Thyroid gland (tissue), 4 donors: ENCODE results near the gene SHE. TPM values are rescaled to one million over a fixed set of nuclear protein-coding genes. Genes with fewer than 3 reads are reported as not detected.

Source experiments
- DNase-seq, 2 donors: peaks; one replicate each; pipeline ENCODE4 v3.0.0-alpha.2; 2019
- H3K27ac ChIP-seq, 3 donors: fragments of 200-600 bp; sonication (generic); 1 replicate in 2 of 3; 2 replicates in 1 of 3; pipeline ENCODE4 v1.5.1; 2016 to 2019; ENCODE audit warnings: mild to moderate bottlenecking in 1 of 3, moderate library complexity in 1 of 3
- H3K27me3 ChIP-seq: fragments of 200-600 bp; sonication (generic); one replicate; pipeline ENCODE4 v1.5.1; 2019
- H3K36me3 ChIP-seq, 2 donors: fragments of 200-600 bp; sonication (generic); one replicate each; pipeline ENCODE4 v1.5.1; 2016 to 2019
- H3K4me1 ChIP-seq, 2 donors: fragments of 200-600 bp; sonication (generic); one replicate each; pipeline ENCODE4 v1.5.1; 2017 to 2019
- H3K4me3 ChIP-seq, 3 donors: fragments of 200-600 bp; sonication (generic); replicated peaks in 1 of 3; 1 replicate in 2 of 3; 2 replicates in 1 of 3; pipeline ENCODE4 v1.5.1; 2016; ENCODE audit warnings: mild to moderate bottlenecking in 1 of 3
- H3K9me3 ChIP-seq: fragments of 200-600 bp; sonication (generic); one replicate; pipeline ENCODE4 v1.5.1; 2017
- POLR2A ChIP-seq, 2 donors: fragments of 450-650 bp; IDR thresholded peaks; one replicate each; pipeline ENCODE4 v1.6.1; 2017; ENCODE audit warnings: antibody characterized with exemption in 2 of 2, mild to moderate bottlenecking in 2 of 2, moderate library complexity in 1 of 2
- WGBS, 2 donors: methylation state at CpG; one replicate each; pipeline ENCODE4 v1.1.5; 2017; 5-methylcytosine and 5-hydroxymethylcytosine counted together
- intact Hi-C: fragments of 100-400 bp; cut with DNase I; formaldehyde crosslinking; loops from one replicate; pipeline ENCODE4 v1.15.1; 2023
- total RNA-seq, 4 donors: library from RNA; depleted of rRNA; stranded (reverse); fragments of >200 nt; gene quantifications; one replicate each; pipeline ENCODE4 v1.2.3, GENCODE V29; 2016
- TF ChIP-seq, protein P1 (sequence below), 6 experiments: fragments of 200-600 bp in 3 of 6; fragments of 450-650 bp in 3 of 6; sonication (generic) in 3 of 6; IDR thresholded peaks; one replicate each; pipeline ENCODE4 v1.5.1; 2016 to 2019; ENCODE audit warnings: antibody characterized with exemption in 6 of 6, mild to moderate bottlenecking in 2 of 6, inconsistent platforms in 1 of 6, moderate library complexity in 1 of 6

Gene SHE
- total RNA-seq, 4 donors from 2014 or later, result 35.8 to 56.0 (median 43.0) TPM

DNA sequence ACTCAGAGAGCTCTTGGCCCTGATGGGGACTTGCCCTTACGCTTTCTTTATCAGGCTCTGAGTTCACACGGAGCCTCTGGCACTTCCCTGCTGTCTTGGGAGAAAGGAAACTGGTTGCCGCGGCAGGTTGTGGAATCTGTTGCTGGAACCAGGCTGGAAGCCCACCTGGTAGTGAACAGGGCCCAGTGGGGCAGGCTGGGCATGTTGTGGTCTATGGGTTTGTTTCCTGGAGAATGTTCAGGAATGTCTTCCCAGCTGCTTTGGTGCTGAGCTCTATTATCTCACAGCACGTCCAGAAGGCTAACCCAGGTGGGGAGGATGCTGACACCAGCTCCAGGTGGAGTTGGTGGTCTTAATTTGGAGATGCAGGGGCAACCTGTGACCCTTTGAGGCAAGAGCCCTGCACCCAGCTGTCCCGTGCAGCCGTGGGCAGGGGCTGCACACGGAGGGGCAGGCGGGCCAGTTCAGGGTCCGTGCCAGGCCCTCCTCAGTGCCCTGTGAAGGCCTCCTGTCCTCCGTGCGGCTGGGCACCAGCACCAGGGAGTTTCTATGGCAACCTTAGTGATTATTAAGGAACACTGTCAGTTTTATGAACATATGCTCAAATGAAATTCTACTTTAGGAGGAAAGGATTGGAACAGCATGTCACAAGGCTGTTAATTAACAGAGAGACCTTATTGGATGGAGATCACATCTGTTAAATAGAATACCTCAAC lies 33.5 kb downstream of the SHE start:
- Histone ChIP-seq H3K4me1 (peaks cover 13 to 16% of the 10 kb centered on the region in 2 donors), H3K27me3 (no peaks in the 10 kb centered on the region), H3K36me3 (no peaks in the 10 kb centered on the region), H3K9me3 (no peaks in the 10 kb centered on the region), H3K4me3 (no peak overlapping the region), H3K27ac (no peak overlapping the region)
- TF ChIP-seq, protein P1, sequence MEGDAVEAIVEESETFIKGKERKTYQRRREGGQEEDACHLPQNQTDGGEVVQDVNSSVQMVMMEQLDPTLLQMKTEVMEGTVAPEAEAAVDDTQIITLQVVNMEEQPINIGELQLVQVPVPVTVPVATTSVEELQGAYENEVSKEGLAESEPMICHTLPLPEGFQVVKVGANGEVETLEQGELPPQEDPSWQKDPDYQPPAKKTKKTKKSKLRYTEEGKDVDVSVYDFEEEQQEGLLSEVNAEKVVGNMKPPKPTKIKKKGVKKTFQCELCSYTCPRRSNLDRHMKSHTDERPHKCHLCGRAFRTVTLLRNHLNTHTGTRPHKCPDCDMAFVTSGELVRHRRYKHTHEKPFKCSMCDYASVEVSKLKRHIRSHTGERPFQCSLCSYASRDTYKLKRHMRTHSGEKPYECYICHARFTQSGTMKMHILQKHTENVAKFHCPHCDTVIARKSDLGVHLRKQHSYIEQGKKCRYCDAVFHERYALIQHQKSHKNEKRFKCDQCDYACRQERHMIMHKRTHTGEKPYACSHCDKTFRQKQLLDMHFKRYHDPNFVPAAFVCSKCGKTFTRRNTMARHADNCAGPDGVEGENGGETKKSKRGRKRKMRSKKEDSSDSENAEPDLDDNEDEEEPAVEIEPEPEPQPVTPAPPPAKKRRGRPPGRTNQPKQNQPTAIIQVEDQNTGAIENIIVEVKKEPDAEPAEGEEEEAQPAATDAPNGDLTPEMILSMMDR (IDR thresholded peaks at IDR 0.05), result no peak
- no peak for TF ChIP-seq POLR2A (IDR thresholded peaks at IDR 0.05)
- DNase-seq, result no peak
- 83 to 84% methylated on average over 7 to 12 of the region's 12 CpGs for WGBS, 2 donors
- intact Hi-C loops, result no loop called here

DNA sequence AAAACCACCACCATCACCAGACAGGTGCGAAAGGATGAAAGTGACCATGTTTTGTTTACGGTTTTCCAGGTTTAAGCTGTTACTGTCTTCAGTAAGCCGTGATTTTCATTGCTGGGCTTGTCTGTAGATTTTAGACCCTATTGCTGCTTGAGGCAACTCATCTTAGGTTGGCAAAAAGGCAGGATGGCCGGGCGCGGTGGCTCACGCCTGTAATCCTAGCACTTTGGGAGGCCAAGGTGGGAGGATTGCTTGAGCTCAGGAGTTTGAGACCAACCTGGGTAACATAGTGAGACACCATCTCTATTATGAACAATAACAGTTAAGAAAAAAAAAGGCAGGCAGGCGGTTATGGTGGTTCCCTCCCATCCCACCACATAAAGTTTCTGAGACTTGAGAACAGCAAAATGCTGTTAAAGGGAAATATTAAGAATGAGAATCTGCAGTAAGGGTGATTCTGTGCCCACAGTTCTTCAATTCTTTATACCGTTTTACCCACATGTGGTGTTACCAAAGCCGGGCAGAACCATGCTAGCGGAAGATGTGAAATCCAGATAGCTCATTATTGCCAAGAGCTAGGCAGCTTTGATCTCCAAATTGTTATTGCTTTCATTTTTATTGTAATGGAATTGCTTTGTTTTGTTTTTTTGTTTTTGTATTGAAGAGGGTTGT lies 34.6 kb downstream of the SHE start:
- H3K27ac ChIP-seq, result no peak overlapping the region
- H3K27me3 ChIP-seq, result no peaks in the 10 kb centered on the region
- peaks cover 13 to 22% of the 10 kb centered on the region in 2 donors for H3K4me1 ChIP-seq
- intact Hi-C loops, result no loop called here
- 94 to 96% methylated on average over 11 of the region's 11 CpGs for WGBS, 2 donors
- no peaks in the 10 kb centered on the region for H3K9me3 ChIP-seq
- H3K36me3 ChIP-seq, result no peaks in the 10 kb centered on the region
- H3K4me3 ChIP-seq, result no peak overlapping the region
- no peak for DNase-seq
- TF ChIP-seq, protein P1 (IDR thresholded peaks at IDR 0.05), result no peak
- no peak for TF ChIP-seq POLR2A (IDR thresholded peaks at IDR 0.05)

DNA sequence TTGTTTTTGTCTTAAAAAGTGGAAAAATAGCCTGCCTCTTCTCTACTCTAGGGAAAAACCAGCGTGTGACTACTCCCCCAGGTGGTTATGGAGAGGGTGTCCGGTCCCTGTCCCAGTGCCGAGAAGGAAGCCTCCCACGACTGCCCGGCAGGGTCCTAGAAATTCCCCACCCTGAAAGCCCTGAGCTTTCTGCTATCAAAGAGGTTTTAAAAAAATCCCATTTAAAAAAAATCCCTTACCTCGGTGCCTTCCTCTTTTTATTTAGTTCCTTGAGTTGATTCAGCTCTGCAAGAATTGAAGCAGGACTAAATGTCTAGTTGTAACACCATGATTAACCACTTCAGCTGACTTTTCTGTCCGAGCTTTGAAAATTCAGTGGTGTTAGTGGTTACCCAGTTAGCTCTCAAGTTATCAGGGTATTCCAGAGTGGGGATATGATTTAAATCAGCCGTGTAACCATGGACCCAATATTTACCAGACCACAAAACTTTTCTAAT lies 35.2 kb downstream of the SHE start:
- Histone ChIP-seq H3K4me1 (peaks cover 13 to 22% of the 10 kb centered on the region in 2 donors), H3K4me3 (no peak overlapping the region), H3K9me3 (no peaks in the 10 kb centered on the region), H3K36me3 (no peaks in the 10 kb centered on the region), H3K27me3 (no peaks in the 10 kb centered on the region), H3K27ac (no peak overlapping the region)
- intact Hi-C loops, result no loop called here
- no peak for TF ChIP-seq POLR2A (IDR thresholded peaks at IDR 0.05)
- TF ChIP-seq, protein P1 (IDR thresholded peaks at IDR 0.05), result peak in 1 of 6 experiments; percentile 23
- no peak for DNase-seq
- 48 to 57% methylated on average over 8 of the region's 8 CpGs for WGBS, 2 donors

DNA sequence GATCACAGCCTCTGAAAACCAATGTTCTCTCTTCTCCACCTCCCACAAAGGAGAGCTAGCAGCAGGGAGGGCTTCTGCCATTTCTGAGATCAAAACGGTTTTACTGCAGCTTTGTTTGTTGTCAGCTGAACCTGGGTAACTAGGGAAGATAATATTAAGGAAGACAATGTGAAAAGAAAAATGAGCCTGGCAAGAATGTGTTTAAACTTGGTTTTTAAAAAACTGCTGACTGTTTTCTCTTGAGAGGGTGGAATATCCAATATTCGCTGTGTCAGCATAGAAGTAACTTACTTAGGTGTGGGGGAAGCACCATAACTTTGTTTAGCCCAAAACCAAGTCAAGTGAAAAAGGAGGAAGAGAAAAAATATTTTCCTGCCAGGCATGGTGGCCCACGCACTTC lies 36.0 kb downstream of the SHE start:
- Histone ChIP-seq H3K4me1 (peaks cover 13 to 22% of the 10 kb centered on the region in 2 donors), H3K36me3 (no peaks in the 10 kb centered on the region)

More for the DNA sequence above, 36.0 kb downstream of the SHE start:
- Histone ChIP-seq H3K27me3 (no peaks in the 10 kb centered on the region), H3K9me3 (no peaks in the 10 kb centered on the region), H3K4me3 (no peak overlapping the region), H3K27ac (no peak overlapping the region)
- 67 to 71% methylated on average over 3 of the region's 3 CpGs for WGBS, 2 donors
- TF ChIP-seq POLR2A (IDR thresholded peaks at IDR 0.05), result no peak
- TF ChIP-seq, protein P1 (IDR thresholded peaks at IDR 0.05), result no peak
- intact Hi-C loops, result no loop called here
- no peak for DNase-seq
